GM12892 (cell line): ENCODE data around the gene FAM193A.

Experiments
- POLR2A ChIP-seq: IDR thresholded peaks from 2 replicates; pipeline ENCODE4 v1.6.1; 2011; ENCODE audit warnings: low read depth, low read length, control low read depth
- POLR2AphosphoS5 ChIP-seq: IDR thresholded peaks from 2 replicates; pipeline ENCODE4 v1.6.1; 2011; ENCODE audit warnings: low read depth, low read length, control low read depth
- TAF1 ChIP-seq: IDR thresholded peaks from 2 replicates; pipeline ENCODE4 v1.6.1; 2011; ENCODE audit warnings: low read depth, mild to moderate bottlenecking, control low read depth, low read length, borderline replicate concordance

- TF ChIP-seq POLR2AphosphoS5 = no peak
- TF ChIP-seq POLR2A = no peak; the same call in 1 of the 2 replicates
- TF ChIP-seq TAF1 = no peak
Observed at GRCh38 chr4:2746891-2747695, 210.6 kb downstream of the FAM193A start.
